Measurements from ENCODE around the gene NONO. TPM values are rescaled to one million over a fixed set of nuclear protein-coding genes. Genes with fewer than 3 reads are reported as not detected.

Gene NONO
- total RNA-seq, 6 donors from 2014 or later, result 210 to 294 (median 239) TPM

GRCh38 chrX:71241301-71241700 is 42.1 kb upstream of the NONO start:
- DNase-seq, result no peak
- no peak overlapping the region for H3K4me3 ChIP-seq
- TF ChIP-seq EP300 (IDR thresholded peaks at IDR 0.05), result no peak
- no peak for TF ChIP-seq CTCF (IDR thresholded peaks at IDR 0.05)
- TF ChIP-seq POLR2AphosphoS5 (IDR thresholded peaks at IDR 0.05), result no peak
- no peak for TF ChIP-seq POLR2A (IDR thresholded peaks at IDR 0.05)
- H3K27me3 ChIP-seq, result no peaks in the 10 kb centered on the region
- H3K36me3 ChIP-seq, result peaks cover 0 to 57% (median 23%) of the 10 kb centered on the region in 4 donors
- no peaks in the 10 kb centered on the region for H3K9me3 ChIP-seq
- H3K27ac ChIP-seq, result no peak overlapping the region
- no peaks in the 10 kb centered on the region for H3K4me1 ChIP-seq
- ATAC-seq (ENCODE audit: low FRiP score in 2 of 2), result no peak
- WGBS, 2 donors, result 62 to 68% methylated on average over 6 of the region's 6 CpGs

- Histone ChIP-seq H3K27me3 (no peaks in the 10 kb centered on the region), H3K9me3 (no peaks in the 10 kb centered on the region), H3K27ac (no peak overlapping the region), H3K36me3 (peaks cover 0 to 81% (median 31%) of the 10 kb centered on the region in 4 donors), H3K4me1 (no peaks in the 10 kb centered on the region), H3K4me3 (no peak overlapping the region)
- DNase-seq, result no peak
- TF ChIP-seq EP300 (IDR thresholded peaks at IDR 0.05) (no peak), POLR2AphosphoS5 (IDR thresholded peaks at IDR 0.05) (no peak), POLR2A (IDR thresholded peaks at IDR 0.05) (no peak), CTCF (IDR thresholded peaks at IDR 0.05) (no peak)
- no peak for ATAC-seq (ENCODE audit: low FRiP score in 2 of 2)
- WGBS, 2 donors, result 91 to 94% methylated on average over 3 to 9 of the region's 9 CpGs
Observed at GRCh38 chrX:71244359-71245128, 38.9 kb upstream of the NONO start.

DNA sequence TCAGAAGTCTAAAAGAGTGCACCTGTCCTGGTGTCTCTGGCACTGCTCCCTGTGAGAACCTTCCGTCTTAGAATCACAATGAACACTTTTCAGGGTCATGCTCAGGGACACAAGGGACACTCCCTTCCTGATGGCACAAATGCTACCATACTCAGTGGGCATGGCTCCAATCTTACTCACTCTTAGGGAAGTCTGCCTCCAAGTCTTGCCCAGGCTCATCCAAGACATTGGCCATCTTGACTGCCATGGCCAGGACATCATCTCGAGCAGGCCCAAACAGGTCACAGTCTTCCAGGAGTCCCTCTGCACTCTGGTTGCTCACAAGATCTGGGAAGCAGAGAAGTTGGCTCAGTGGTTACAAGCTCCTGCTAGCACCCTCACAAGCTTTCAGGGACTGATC is 38.3 kb upstream of the NONO start:
- H3K27me3 ChIP-seq, result no peaks in the 10 kb centered on the region
- H3K4me3 ChIP-seq, result no peak overlapping the region
- H3K36me3 ChIP-seq, result peaks cover 0 to 87% (median 34%) of the 10 kb centered on the region in 4 donors
- no peak for ATAC-seq (ENCODE audit: low FRiP score in 2 of 2)
- no peaks in the 10 kb centered on the region for H3K4me1 ChIP-seq
- H3K9me3 ChIP-seq, result no peaks in the 10 kb centered on the region
- no peak for DNase-seq
- WGBS, 2 donors, result 53 to 88% methylated on average over 1 to 2 of the region's 2 CpGs
- TF ChIP-seq POLR2A (IDR thresholded peaks at IDR 0.05) (no peak), CTCF (IDR thresholded peaks at IDR 0.05) (no peak), EP300 (IDR thresholded peaks at IDR 0.05) (no peak), POLR2AphosphoS5 (IDR thresholded peaks at IDR 0.05) (no peak)
- no peak overlapping the region for H3K27ac ChIP-seq

DNA sequence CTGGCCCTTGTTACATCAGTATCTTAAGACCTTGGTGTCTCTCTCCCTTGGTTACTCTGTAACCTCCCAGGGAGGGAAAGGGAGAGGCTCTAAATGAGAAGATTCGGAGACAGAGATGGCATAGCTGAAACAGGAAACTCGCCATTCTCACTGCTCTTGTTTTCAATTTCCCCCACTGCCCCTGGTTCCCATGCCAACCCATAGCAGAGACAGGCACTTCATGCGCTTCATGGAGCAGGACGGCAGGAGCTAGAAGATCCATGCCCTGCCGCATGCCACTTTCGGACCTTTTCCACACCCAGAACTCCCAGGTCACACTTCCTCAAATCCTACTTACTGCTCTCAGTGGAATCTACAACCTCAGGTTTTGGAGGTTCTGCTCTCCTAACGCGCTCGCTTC is 32.6 kb upstream of the NONO start:
- Histone ChIP-seq H3K27me3 (peaks cover 0 to 7% (median 0%) of the 10 kb centered on the region in 4 donors), H3K4me3 (no peak overlapping the region), H3K27ac (no peak overlapping the region), H3K4me1 (peaks cover 4 to 12% (median 10%) of the 10 kb centered on the region in 4 donors), H3K9me3 (no peaks in the 10 kb centered on the region), H3K36me3 (peaks cover 0 to 37% (median 13%) of the 10 kb centered on the region in 4 donors)
- no peak for DNase-seq
- TF ChIP-seq POLR2AphosphoS5 (IDR thresholded peaks at IDR 0.05), result no peak
- TF ChIP-seq EP300 (IDR thresholded peaks at IDR 0.05), result no peak
- no peak for TF ChIP-seq POLR2A (IDR thresholded peaks at IDR 0.05)
- TF ChIP-seq CTCF (IDR thresholded peaks at IDR 0.05), result no peak
- no peak for ATAC-seq (ENCODE audit: low FRiP score in 2 of 2)
- WGBS, 2 donors, result 78 to 81% methylated on average over 5 to 9 of the region's 9 CpGs
